HCT116 (cell line): ENCODE data around the gene DFFA.
"Not testable (repeated sequence)": the region's sequence is repeated elsewhere in the genome, so short reads cannot be mapped to it uniquely, and the experiment has no call there.

Source experiments
- CTCF ChIP-seq, 3 experiments: fragments of 200-600 bp in 1 of 3; sonication (generic) in 1 of 3; IDR thresholded peaks in 2 of 3; conservative IDR thresholded peaks in 1 of 3; 2 replicates each; pipeline ENCODE4 v1.5.1; 2012 to 2017; ENCODE audit warnings: low read depth in 2 of 3, low read length in 2 of 3, antibody characterized with exemption in 1 of 3, borderline replicate concordance in 1 of 3, control low read depth in 1 of 3, mild to moderate bottlenecking in 1 of 3, mixed read lengths in 1 of 3, mixed run types in 1 of 3, moderate library complexity in 1 of 3; ENCODE audit not compliant: insufficient read depth in 1 of 3
- TF ChIP-seq, protein P1 (sequence below): IDR thresholded peaks from 2 replicates; pipeline ENCODE4 v1.6.1; 2011; ENCODE audit warnings: mild to moderate bottlenecking, low read length, moderate library complexity; ENCODE audit not compliant: insufficient replicate concordance; ENCODE audit errors: extremely low read depth

DNA sequence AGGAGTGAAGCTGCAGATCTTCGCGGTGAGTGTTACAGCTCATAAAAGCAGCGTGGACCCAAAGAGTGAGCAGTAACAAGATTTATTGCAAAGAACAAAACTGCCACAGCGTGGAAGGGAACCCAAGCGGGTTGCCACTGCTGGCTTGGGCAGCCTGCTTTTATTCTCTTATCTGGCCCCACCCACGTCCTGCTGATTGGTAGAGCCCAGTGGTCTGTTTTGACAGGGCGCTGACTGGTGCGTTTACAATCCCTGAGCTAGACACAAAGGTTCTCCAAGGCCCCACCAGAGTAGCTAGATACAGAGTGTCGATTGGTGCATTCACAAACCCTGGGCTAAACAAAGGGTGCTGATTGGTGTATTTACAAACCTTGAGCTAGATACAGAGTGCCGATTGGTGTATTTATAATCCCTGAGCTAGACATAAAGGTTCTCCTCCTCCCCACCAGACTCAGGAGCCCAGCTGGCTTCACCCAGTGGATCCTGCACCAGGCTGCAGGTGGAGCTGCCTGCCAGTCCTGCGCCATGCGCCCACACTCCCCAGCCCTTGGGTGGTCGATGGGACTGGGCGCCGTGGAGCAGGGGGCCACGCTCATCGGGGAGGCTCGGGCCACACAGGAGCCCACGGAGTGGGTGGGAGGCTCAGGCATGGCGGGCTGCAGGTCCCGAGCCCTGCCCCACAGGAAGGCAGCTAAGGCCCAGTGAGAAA, 46.3 kb downstream of the DFFA start:
- not testable (repeated sequence) for TF ChIP-seq CTCF (IDR thresholded peaks at IDR 0.05 in 2 of 3, conservative IDR thresholded peaks at IDR 0.05 in 1 of 3; ENCODE audit: borderline replicate concordance in 1 of 3, insufficient read depth in 1 of 3, low read depth in 2 of 3, low read length in 2 of 3)
- TF ChIP-seq, protein P1, sequence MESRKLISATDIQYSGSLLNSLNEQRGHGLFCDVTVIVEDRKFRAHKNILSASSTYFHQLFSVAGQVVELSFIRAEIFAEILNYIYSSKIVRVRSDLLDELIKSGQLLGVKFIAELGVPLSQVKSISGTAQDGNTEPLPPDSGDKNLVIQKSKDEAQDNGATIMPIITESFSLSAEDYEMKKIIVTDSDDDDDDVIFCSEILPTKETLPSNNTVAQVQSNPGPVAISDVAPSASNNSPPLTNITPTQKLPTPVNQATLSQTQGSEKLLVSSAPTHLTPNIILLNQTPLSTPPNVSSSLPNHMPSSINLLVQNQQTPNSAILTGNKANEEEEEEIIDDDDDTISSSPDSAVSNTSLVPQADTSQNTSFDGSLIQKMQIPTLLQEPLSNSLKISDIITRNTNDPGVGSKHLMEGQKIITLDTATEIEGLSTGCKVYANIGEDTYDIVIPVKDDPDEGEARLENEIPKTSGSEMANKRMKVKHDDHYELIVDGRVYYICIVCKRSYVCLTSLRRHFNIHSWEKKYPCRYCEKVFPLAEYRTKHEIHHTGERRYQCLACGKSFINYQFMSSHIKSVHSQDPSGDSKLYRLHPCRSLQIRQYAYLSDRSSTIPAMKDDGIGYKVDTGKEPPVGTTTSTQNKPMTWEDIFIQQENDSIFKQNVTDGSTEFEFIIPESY = not testable (repeated sequence)
